ENCODE data around the gene TSPAN14. TPM values are rescaled to one million over a fixed set of nuclear protein-coding genes. Genes with fewer than 3 reads are reported as not detected.

TSPAN14 gene
- total and polyA plus RNA-seq, 2 of the 8 experiments (the other 6 are each of a cell fraction or from before 2014, with no cell fraction given), result 47.4 to 57.8 TPM

DNA sequence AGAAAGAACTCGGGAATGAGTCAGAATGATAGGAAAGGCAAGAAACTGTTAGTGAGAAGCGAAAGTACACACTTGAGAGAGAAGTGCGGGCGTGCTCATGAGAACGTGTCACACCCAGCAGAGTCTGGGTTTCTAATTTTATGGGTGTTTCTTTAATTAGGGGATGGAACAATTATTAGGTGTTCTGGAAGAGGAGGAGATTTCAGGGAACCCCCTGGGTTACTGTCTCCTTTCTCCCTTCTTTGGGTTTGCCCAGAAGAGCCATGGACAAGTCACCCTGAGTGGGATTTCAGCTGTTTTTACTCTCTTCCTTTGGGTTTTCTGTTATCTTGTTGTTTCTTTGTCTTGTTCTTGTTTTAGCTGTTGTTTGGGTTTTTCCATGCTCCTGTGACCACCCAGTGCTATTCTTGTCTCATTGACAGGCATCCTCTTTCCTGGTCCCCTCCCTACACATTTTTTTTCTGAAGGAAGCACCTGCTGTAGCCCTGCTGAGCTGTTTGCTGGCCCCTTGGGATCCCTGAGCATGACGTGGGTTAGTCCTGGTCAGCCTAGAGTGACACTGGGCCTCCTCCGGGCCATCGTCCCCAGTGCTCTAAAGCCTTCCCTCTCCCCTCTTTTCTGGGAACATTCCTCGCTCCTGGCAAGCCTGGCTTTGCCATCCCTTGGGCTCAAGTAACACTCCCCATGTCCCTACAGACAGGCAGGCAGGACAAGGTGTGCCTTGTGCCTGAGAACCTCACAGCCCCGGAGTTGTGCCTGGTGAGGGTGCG lies 87.1 kb downstream of the TSPAN14 start:
- Histone ChIP-seq H3K4me3 (ENCODE audit: extremely low read depth in 1 of 4, insufficient read depth in 2 of 4, low read depth in 3 of 4, low read length in 4 of 4) (no peak overlapping the region), H3K18ac (ENCODE audit: extremely low read depth, low read length) (no peak overlapping the region; the same call in 1 of the 2 replicates), H3K23ac (ENCODE audit: insufficient read length) (no peak overlapping the region), H3K4me1 (replicated peaks in 1 of 4; ENCODE audit: control insufficient read depth in 3 of 4, insufficient read depth in 4 of 4, low read length in 3 of 4) (no peaks in the 10 kb centered on the region), H3K14ac (ENCODE audit: insufficient read length) (no peak overlapping the region), H2AK5ac (ENCODE audit: low read depth, low read length) (no peak overlapping the region), H2AFZ (ENCODE audit: low read length) (no peak overlapping the region), H2BK120ac (replicated peaks; ENCODE audit: low read depth, low read length) (no peak overlapping the region), H3K27me3 (replicated peaks in 1 of 4; ENCODE audit: control insufficient read depth in 3 of 4, extremely low read depth in 1 of 4, insufficient read depth in 3 of 4, low read length in 3 of 4) (peaks cover 0 to 1% (median 0%) of the 10 kb centered on the region in 4 experiments; a peak in 2 of 7 replicates), H4K5ac (ENCODE audit: insufficient read length, low read depth, low read length) (no peak overlapping the region), H3K9me3 (ENCODE audit: insufficient read depth in 2 of 2, low read depth in 1 of 2, low read length in 1 of 2) (peaks cover 0 to under 1% of the 10 kb centered on the region in 2 experiments; a peak in 1 of 4 replicates), H4K20me1 (replicated peaks in 1 of 2; ENCODE audit: control insufficient read depth in 1 of 2, insufficient read depth in 2 of 2, low read length in 2 of 2) (no peaks in the 10 kb centered on the region), H2BK12ac (ENCODE audit: low read depth, low read length) (no peak overlapping the region), H3K36me3 (ENCODE audit: control insufficient read depth in 2 of 4, insufficient read depth in 4 of 4, low read length in 3 of 4) (no peaks in the 10 kb centered on the region), H4K91ac (replicated peaks; ENCODE audit: insufficient read length, low read length) (no peak overlapping the region), H2BK20ac (ENCODE audit: low read length) (no peak overlapping the region), H3K79me2 (ENCODE audit: control insufficient read depth in 1 of 2, insufficient read depth in 2 of 2, low read length in 2 of 2) (no peaks in the 10 kb centered on the region), H3K27ac (ENCODE audit: low read depth, low read length) (no peak overlapping the region), H3K23me2 (ENCODE audit: low read depth, low read length) (no peaks in the 10 kb centered on the region), H3K4me2 (ENCODE audit: insufficient read depth in 1 of 2, low read depth in 2 of 2, low read length in 2 of 2) (no peak overlapping the region), H3K4ac (replicated peaks; ENCODE audit: insufficient read length, low read depth, low read length) (no peak overlapping the region), H4K8ac (ENCODE audit: extremely low read depth, insufficient read depth, low read length) (no peak overlapping the region), H2BK15ac (ENCODE audit: low read length) (no peak overlapping the region), H2BK5ac (ENCODE audit: low read depth, low read length) (no peak overlapping the region), H3K79me1 (ENCODE audit: low read depth, low read length) (no peaks in the 10 kb centered on the region), H3K56ac (replicated peaks; ENCODE audit: insufficient read length, low read depth, low read length) (no peak overlapping the region), H3K9ac (replicated peaks in 1 of 4; ENCODE audit: extremely low read depth in 1 of 4, low read depth in 3 of 4, low read length in 3 of 4) (no peak overlapping the region)
- DNase-seq (ENCODE audit: low read depth in 1 of 2, low spot score in 2 of 2), result peak in 1 of 2 experiments; percentile 36
- WGBS, 2 experiments (ENCODE audit: extremely low coverage in 1 of 2, insufficient coverage in 1 of 2, insufficient read length in 1 of 2, insufficient replicate concordance in 2 of 2, low coverage in 1 of 2, low lambda C conversion rate in 2 of 2, missing lambda C conversion rate in 1 of 2), result 92% methylated on average over 11 of the region's 11 CpGs; no CpG with 5 or more reads in 1 of the 2 experiments
- ChIA-PET CTCF (ENCODE audit: partially characterized antibody) (interaction anchor here (1.0 to 1.2 kb wide), 2 partner anchors 36 to 97 kb away, joined by 3 to 4 read pairs; no protein-coding TSS in a partner anchor), POLR2A (ENCODE audit: partially characterized antibody) (interaction anchor here (1.1 kb wide), 1 partner anchor 88 kb away, joined by 3 read pairs; no protein-coding TSS in a partner anchor)
- FAIRE-seq, result no peak
- TF ChIP-seq SP4 (IDR thresholded peaks at IDR 0.05; ENCODE audit: low read length) (no peak), TAF7 (optimal IDR thresholded peaks at IDR 0.05; ENCODE audit: borderline replicate concordance, low read depth, low read length) (no peak), EP300 (IDR thresholded peaks at IDR 0.05; ENCODE audit: borderline replicate concordance in 1 of 2, low read depth in 2 of 2, low read length in 2 of 2) (no peak), RNF2 (IDR thresholded peaks at IDR 0.05; ENCODE audit: borderline replicate concordance, low read depth, low read length, missing control alignments, poor library complexity, severe bottlenecking) (no peak)
